Gastroesophageal sphincter (tissue), 4 donors: ENCODE measurements around the gene NCOA6. TPM values are rescaled to one million over a fixed set of nuclear protein-coding genes. Genes with fewer than 3 reads are reported as not detected.

Source experiments
- ATAC-seq: fragments of 150-250 bp; one replicate; pipeline ENCODE4 v1.9.1; 2016; ENCODE audit warnings: mild to moderate bottlenecking, moderate library complexity
- H3K27ac ChIP-seq, 4 donors: fragments of 200-600 bp; sonication (generic) in 3 of 4; 1 replicate in 3 of 4; 2 replicates in 1 of 4; pipeline ENCODE4 v1.5.1; 2016 to 2019
- H3K27me3 ChIP-seq: fragments of 200-600 bp; sonication (generic); one replicate; pipeline ENCODE4 v1.5.1; 2019
- H3K36me3 ChIP-seq, 2 donors: fragments of 200-600 bp; sonication (generic); one replicate each; pipeline ENCODE4 v1.5.1; 2019; ENCODE audit warnings: control low read depth in 1 of 2
- H3K4me1 ChIP-seq, 3 donors: fragments of 200-600 bp; sonication (generic); 1 replicate in 2 of 3; 2 replicates in 1 of 3; pipeline ENCODE4 v1.5.1; 2016 to 2019; ENCODE audit warnings: control low read depth in 2 of 3
- H3K4me3 ChIP-seq, 2 donors: fragments of 200-600 bp; sonication (generic); one replicate each; pipeline ENCODE4 v1.5.1; 2019; ENCODE audit warnings: mild to moderate bottlenecking in 1 of 2, moderate library complexity in 1 of 2
- H3K9me3 ChIP-seq, 3 donors: fragments of 200-600 bp; sonication (generic); one replicate each; pipeline ENCODE4 v1.5.1; 2017 to 2019; ENCODE audit warnings: control low read depth in 2 of 3
- CTCF ChIP-seq, 4 experiments: fragments of 200-600 bp in 2 of 4; fragments of 450-650 bp in 2 of 4; sonication (generic) in 1 of 4; IDR thresholded peaks; one replicate each; pipeline ENCODE4 v1.5.1; 2017 to 2019; ENCODE audit warnings: antibody characterized with exemption in 4 of 4, mild to moderate bottlenecking in 2 of 4, moderate library complexity in 2 of 4
- EP300 ChIP-seq: sonication (generic); formaldehyde crosslinking; IDR thresholded peaks from one replicate; pipeline ENCODE4 v1.6.1; 2017; ENCODE audit warnings: antibody characterized with exemption, mild to moderate bottlenecking
- POLR2A ChIP-seq, 2 donors: fragments of 450-650 bp; IDR thresholded peaks; one replicate each; pipeline ENCODE4 v1.6.1; 2017; ENCODE audit warnings: antibody characterized with exemption in 2 of 2, mild to moderate bottlenecking in 2 of 2, moderate library complexity in 1 of 2
- POLR2AphosphoS5 ChIP-seq: sonication (generic); formaldehyde crosslinking; IDR thresholded peaks from one replicate; pipeline ENCODE4 v1.6.1; 2017; ENCODE audit warnings: antibody characterized with exemption
- WGBS, 2 donors: methylation state at CpG; one replicate each; pipeline ENCODE4 v1.1.5; 2018; ENCODE audit warnings: low coverage in 1 of 2; 5-methylcytosine and 5-hydroxymethylcytosine counted together
- total RNA-seq, 4 donors: library from RNA; depleted of rRNA; stranded (reverse); fragments of >200 nt; gene quantifications; one replicate each; pipeline ENCODE4 v1.1.0, GENCODE V29; 2016

NCOA6 gene
- total RNA-seq, result 10 to 100 TPM; 15.2 to 37.0 (median 25.8) TPM

GRCh38 chr20:34825530-34826362 is at the start of gene NCOA6:
Gene NCOA6 (minus strand): TSS chr20:34825651. CDS start chr20:34782355, 43,296 bp downstream.
- peak within 1 kb of the TSS; percentile 83 to 97 for H3K4me3 ChIP-seq
- H3K36me3 ChIP-seq, result no peaks in the 10 kb centered on the region
- H3K9me3 ChIP-seq, result no peaks in the 10 kb centered on the region
- WGBS, 2 donors, result 46 to 48% methylated on average over 6 of the region's 52 CpGs
- no peak for TF ChIP-seq EP300
- TF ChIP-seq CTCF (IDR thresholded peaks at IDR 0.05), result no peak
- no peak for TF ChIP-seq POLR2A (IDR thresholded peaks at IDR 0.05)
- no peak for TF ChIP-seq POLR2AphosphoS5
- no peaks in the 10 kb centered on the region for H3K27me3 ChIP-seq
- ATAC-seq, result peak; percentile 85
- peak within 1 kb of the TSS; percentile 68 to 98 (median 94) for H3K27ac ChIP-seq
- H3K4me1 ChIP-seq, result peaks cover 0 to 44% (median 11%) of the 10 kb centered on the region in 3 donors

- TF ChIP-seq CTCF (IDR thresholded peaks at IDR 0.05), result peak; percentile 72 to 98 (median 90)
- no peak for TF ChIP-seq EP300
- peak; percentile 33 for TF ChIP-seq POLR2AphosphoS5
- TF ChIP-seq POLR2A (IDR thresholded peaks at IDR 0.05), result no peak
- WGBS, 2 donors, result 0% methylated on average over 1 of the region's 2 CpGs
- no peaks in the 10 kb centered on the region for H3K36me3 ChIP-seq
- H3K4me1 ChIP-seq, result peaks cover 3 to 66% (median 4%) of the 10 kb centered on the region in 3 donors
- H3K27me3 ChIP-seq, result no peaks in the 10 kb centered on the region
- H3K4me3 ChIP-seq, result no peak overlapping the region
- peak; percentile 57 for ATAC-seq
- peak overlapping the region; percentile 18 to 93 (median 90) for H3K27ac ChIP-seq
- no peaks in the 10 kb centered on the region for H3K9me3 ChIP-seq
Observed at GRCh38 chr20:34874094-34874654, 48.7 kb upstream of the NCOA6 start.

- TF ChIP-seq POLR2A (IDR thresholded peaks at IDR 0.05) (no peak), CTCF (IDR thresholded peaks at IDR 0.05) (no peak), EP300 (no peak), POLR2AphosphoS5 (no peak)
- H3K4me3 ChIP-seq, result no peak overlapping the region
- ATAC-seq, result no peak
- 31 to 33% methylated on average over 2 of the region's 3 CpGs for WGBS, 2 donors
- H3K9me3 ChIP-seq, result no peaks in the 10 kb centered on the region
- H3K36me3 ChIP-seq, result no peaks in the 10 kb centered on the region
- H3K4me1 ChIP-seq, result peaks cover 3 to 66% (median 4%) of the 10 kb centered on the region in 3 donors
- H3K27me3 ChIP-seq, result no peaks in the 10 kb centered on the region
- peak overlapping the region in 2 of 4 donors; percentile 82 to 93 for H3K27ac ChIP-seq
Observed at GRCh38 chr20:34873583-34874093, 48.2 kb upstream of the NCOA6 start.

GRCh38 chr20:34872622-34873224 is 47.3 kb upstream of the NCOA6 start, which contains the start of gene GGT7:
Gene GGT7 (minus strand): TSS chr20:34872856. CDS start chr20:34872815, 41 bp downstream.
- peak within 1 kb of the TSS; percentile 45 to 82 (median 78) for H3K27ac ChIP-seq
- TF ChIP-seq POLR2AphosphoS5 (peak; percentile 76), CTCF (IDR thresholded peaks at IDR 0.05) (peak; percentile 44 to 89 (median 56)), EP300 (no peak), POLR2A (IDR thresholded peaks at IDR 0.05) (peak; percentile 45 to 65)
- ATAC-seq, result peak; percentile 47

More at GRCh38 chr20:34872622-34873224, 47.3 kb upstream of the NCOA6 start, which contains the start of gene GGT7:
- Histone ChIP-seq H3K4me1 (peaks cover 0 to 56% (median 3%) of the 10 kb centered on the region in 3 donors), H3K36me3 (no peaks in the 10 kb centered on the region), H3K27me3 (no peaks in the 10 kb centered on the region), H3K4me3 (peak within 1 kb of the TSS; percentile 66 to 79), H3K9me3 (no peaks in the 10 kb centered on the region)
- 1 to 5% methylated on average over 19 to 23 of the region's 52 CpGs for WGBS, 2 donors
